Parathyroid adenoma (tissue), 2 donors: Measurements from ENCODE around the gene CERS4.
A peak's percentile ranks its signal among the peaks of the same experiment; 100 is the strongest.

Experiments used
- H2AFZ ChIP-seq: fragments of 300-600 bp; sonication (generic); one replicate; pipeline ENCODE4 v1.7.0; 2017; ENCODE audit warnings: antibody characterized with exemption, mild to moderate bottlenecking
- H3K27ac ChIP-seq: fragments of 300-600 bp; sonication (generic); one replicate; pipeline ENCODE4 v1.7.0; 2017
- H3K27me3 ChIP-seq: fragments of 300-600 bp; sonication (generic); one replicate; pipeline ENCODE4 v1.7.0; 2017; ENCODE audit warnings: low read length; ENCODE audit not compliant: control insufficient read depth, insufficient read depth
- H3K36me3 ChIP-seq: fragments of 300-600 bp; sonication (generic); one replicate; pipeline ENCODE4 v1.7.0; 2017; ENCODE audit warnings: low read length; ENCODE audit not compliant: control insufficient read depth, insufficient read depth
- H3K4me1 ChIP-seq: fragments of 300-600 bp; sonication (generic); one replicate; pipeline ENCODE4 v1.7.0; 2017; ENCODE audit warnings: control low read depth
- H3K4me2 ChIP-seq: fragments of 300-600 bp; sonication (generic); one replicate; pipeline ENCODE4 v1.7.0; 2017; ENCODE audit warnings: low read length
- H3K4me3 ChIP-seq: fragments of 300-600 bp; sonication (generic); one replicate; pipeline ENCODE4 v1.7.0; 2017; ENCODE audit warnings: low read depth, low read length
- H3K79me2 ChIP-seq: fragments of 300-600 bp; sonication (generic); one replicate; pipeline ENCODE4 v1.7.0; 2017; ENCODE audit warnings: control low read depth
- H3K9ac ChIP-seq: fragments of 300-600 bp; sonication (generic); one replicate; pipeline ENCODE4 v1.7.0; 2017; ENCODE audit warnings: mild to moderate bottlenecking
- H3K9me3 ChIP-seq: fragments of 300-600 bp; sonication (generic); one replicate; pipeline ENCODE4 v1.7.0; 2017; ENCODE audit warnings: low read length; ENCODE audit not compliant: control insufficient read depth
- CTCF ChIP-seq: fragments of 300-600 bp; sonication (generic); IDR thresholded peaks from one replicate; pipeline ENCODE4 v1.7.0; 2017; ENCODE audit warnings: antibody characterized with exemption, mild to moderate bottlenecking
- donor health status: primary hyperparathyroidism.

Gene CERS4

GRCh38 chr19:8304841-8305621 lies 95.9 kb downstream of the CERS4 start:
- Histone ChIP-seq H3K4me1 (peaks cover 2% of the 10 kb centered on the region), H3K27ac (no peak overlapping the region), H3K4me2 (no peak overlapping the region), H3K27me3 (no peaks in the 10 kb centered on the region), H2AFZ (no peak overlapping the region), H3K79me2 (no peaks in the 10 kb centered on the region), H3K9ac (no peak overlapping the region), H3K36me3 (no peaks in the 10 kb centered on the region), H3K4me3 (no peak overlapping the region), H3K9me3 (no peaks in the 10 kb centered on the region)
- TF ChIP-seq CTCF, result no peak

- Histone ChIP-seq H3K4me1 (peaks cover 2% of the 10 kb centered on the region), H3K27me3 (no peaks in the 10 kb centered on the region), H3K9me3 (no peaks in the 10 kb centered on the region), H3K4me3 (no peak overlapping the region), H3K9ac (no peak overlapping the region), H2AFZ (no peak overlapping the region), H3K4me2 (no peak overlapping the region), H3K36me3 (no peaks in the 10 kb centered on the region), H3K79me2 (no peaks in the 10 kb centered on the region), H3K27ac (no peak overlapping the region)
- no peak for TF ChIP-seq CTCF
These were observed 96.6 kb downstream of the CERS4 start for GRCh38 chr19:8305798-8306197.

DNA sequence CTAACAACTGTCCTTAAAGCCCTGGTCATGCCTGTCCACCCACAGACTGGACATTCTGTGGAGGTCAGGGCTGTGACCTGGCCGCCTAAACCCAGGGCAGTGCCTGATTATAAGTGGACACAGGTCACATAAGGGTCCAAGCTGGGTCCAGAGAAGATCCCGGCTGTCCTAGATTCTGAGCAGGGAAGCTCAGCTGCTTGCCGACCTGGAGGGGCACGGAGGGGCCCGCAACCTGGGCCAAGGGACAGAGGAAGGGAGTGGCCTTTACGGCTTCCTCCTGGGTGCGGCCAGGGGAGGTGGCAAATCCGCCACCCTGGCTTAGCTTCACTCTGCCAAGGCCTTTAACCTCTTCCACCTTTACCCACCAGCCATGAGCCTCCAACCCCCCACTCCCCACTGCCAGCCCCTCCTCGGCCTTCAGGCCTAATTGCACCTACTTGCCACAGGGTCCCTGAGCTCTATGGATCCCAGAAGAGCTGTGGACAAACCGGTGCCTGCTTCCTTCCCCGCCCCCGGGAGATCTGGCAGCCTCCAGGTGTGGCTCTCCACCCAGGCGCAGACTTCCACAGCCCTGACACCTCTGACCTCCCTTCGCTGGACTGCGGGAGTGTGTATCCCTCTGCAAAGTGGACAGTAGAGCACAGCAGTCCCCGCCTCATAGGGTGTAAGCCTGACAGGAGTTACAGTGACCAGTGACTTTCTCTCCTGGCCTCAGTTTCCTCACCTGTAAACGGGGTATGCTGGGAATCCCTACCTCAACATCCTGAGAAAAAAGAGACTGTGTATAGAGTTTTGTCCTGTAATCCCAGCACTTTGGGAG lies 97.3 kb downstream of the CERS4 start:
- peaks cover 2% of the 10 kb centered on the region for H3K4me1 ChIP-seq
- TF ChIP-seq CTCF, result no peak

GRCh38 chr19:8307400-8307964 lies 98.3 kb downstream of the CERS4 start:
- H3K79me2 ChIP-seq, result no peaks in the 10 kb centered on the region
- no peak for TF ChIP-seq CTCF
- H3K27ac ChIP-seq, result peak overlapping the region; percentile 51
- H3K27me3 ChIP-seq, result no peaks in the 10 kb centered on the region
- peaks cover 2% of the 10 kb centered on the region for H3K4me1 ChIP-seq
- H3K4me3 ChIP-seq, result peak overlapping the region; percentile 59
- H3K9me3 ChIP-seq, result no peaks in the 10 kb centered on the region
- peak overlapping the region; percentile 98 for H3K4me2 ChIP-seq
- no peak overlapping the region for H3K9ac ChIP-seq
- H3K36me3 ChIP-seq, result no peaks in the 10 kb centered on the region
- peak overlapping the region; percentile 77 for H2AFZ ChIP-seq

More for the DNA sequence above, 97.3 kb downstream of the CERS4 start:
- H3K9ac ChIP-seq, result no peak overlapping the region
- H3K4me3 ChIP-seq, result no peak overlapping the region
- no peak overlapping the region for H2AFZ ChIP-seq
- no peaks in the 10 kb centered on the region for H3K36me3 ChIP-seq
- no peak overlapping the region for H3K4me2 ChIP-seq
- no peaks in the 10 kb centered on the region for H3K9me3 ChIP-seq
- H3K27me3 ChIP-seq, result no peaks in the 10 kb centered on the region
- no peaks in the 10 kb centered on the region for H3K79me2 ChIP-seq
- H3K27ac ChIP-seq, result no peak overlapping the region
